Mesenteric fat pad (tissue), 1 donor: Measurements from ENCODE around the gene RNF217. TPM values are rescaled to one million over a fixed set of nuclear protein-coding genes. Genes with fewer than 3 reads are reported as not detected.

Experiments used
- DNase-seq: peaks from one replicate; pipeline ENCODE4 v3.0.0-alpha.2; 2020; ENCODE audit warnings: low spot score
- total RNA-seq: library from RNA; stranded (reverse); fragmentation: NEBNext Ultra II Directional; extraction: Animal tissue kit (Norgen Biotek cat#: 25700); gene quantifications from one replicate; pipeline ENCODE4 v1.2.1, GENCODE V29; 2021
- donor health status: DM: yes; HTN: yes; CAD: no.

The RNF217 gene
- total RNA-seq, 1 donor from 2014 or later = 34.1 TPM

GRCh38 chr6:125095580-125096301 is 133.5 kb downstream of the RNF217 start:
- no peak for DNase-seq

GRCh38 chr6:125097186-125097585 is 134.9 kb downstream of the RNF217 start:
- no peak for DNase-seq

- DNase-seq = no peak
These were observed 136.0 kb downstream of the RNF217 start for GRCh38 chr6:125098253-125098652.

DNA sequence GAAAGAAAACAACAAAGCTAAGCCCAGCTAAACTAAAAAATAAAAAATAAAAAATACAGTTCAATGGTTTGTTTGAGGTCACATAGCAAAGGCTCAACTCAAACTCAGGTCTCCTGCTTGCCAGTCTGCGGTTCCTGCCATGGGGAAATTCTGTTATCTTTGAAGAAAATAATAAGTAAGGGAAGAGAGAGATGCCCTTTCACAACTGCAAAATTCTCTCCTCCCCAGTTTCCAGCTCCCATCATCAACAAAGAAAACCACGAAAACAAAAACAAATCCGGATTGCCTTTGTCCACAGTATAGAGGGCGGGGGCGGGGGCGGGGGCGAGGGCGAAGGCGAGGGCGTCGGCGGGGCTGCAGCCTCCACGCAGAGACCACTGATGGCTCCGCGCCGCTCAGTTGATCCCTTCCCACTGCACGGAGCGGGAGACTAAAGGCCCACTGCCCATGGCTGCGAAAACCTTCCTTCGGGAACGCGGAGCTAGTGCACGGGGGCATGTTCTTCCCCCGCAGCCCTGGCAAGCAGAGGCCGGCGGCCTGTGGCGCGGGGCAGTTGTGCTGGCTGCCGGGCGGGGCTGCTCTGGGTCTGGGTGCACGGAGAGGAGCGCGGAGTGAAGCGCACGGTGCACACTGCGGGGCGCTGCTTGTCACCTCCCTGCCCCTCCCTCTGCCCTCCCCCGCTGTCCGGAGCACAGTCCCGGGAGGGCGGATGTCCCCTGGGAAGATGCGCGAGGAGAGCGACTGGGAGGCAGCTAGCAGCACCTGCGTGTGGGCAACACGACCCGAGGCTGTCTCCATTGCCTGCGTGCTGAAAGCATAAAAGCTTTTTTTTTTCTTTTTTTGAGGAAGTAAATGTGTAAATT is 137.2 kb downstream of the RNF217 start:
- DNase-seq = no peak

DNA sequence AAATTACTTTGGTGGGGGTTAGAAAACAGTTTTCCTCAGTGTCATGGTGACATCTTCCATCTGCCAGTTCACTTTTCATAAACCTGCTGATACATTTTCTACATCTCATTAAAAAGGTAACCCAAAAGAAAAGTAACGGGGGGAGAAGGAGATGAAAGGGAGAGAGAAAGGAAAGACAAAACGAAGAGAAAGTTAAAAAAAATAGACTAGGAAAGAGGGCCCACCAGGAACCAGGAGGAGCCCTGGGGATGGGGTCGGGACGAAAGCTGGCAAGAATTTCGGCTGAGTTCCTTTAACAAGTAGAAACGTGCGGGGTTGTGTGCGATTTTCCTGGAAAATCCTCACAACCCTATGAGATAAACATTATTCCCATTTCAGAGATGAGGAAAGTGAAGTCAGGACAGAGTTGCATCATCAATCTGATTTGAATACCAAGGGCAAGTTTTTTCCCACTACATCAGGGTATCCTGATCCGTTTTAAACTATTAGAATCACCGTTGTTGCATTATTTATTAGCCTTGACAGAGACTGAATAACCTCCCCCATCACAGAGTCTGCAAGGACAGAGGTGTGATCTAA is 137.9 kb downstream of the RNF217 start:
- no peak for DNase-seq

DNA sequence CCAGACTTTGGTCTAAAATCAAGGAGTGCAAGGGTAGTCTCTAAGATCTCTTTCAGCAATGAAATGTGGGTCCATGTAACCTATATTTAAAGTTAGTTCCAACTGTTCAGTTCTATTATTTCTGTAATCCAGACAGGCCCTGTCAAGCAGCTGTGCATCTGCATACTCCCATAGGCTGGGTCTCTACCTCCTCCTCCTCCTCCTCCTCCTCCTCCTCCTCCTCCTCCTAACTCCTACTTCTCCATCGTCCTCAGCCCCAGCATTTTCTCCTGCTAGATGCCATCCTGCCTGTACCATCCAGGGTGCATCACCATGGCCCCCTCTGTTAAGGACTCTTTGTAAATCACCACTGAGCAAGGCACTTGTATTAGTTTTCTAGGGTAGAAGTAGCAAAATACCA is 138.9 kb downstream of the RNF217 start:
- no peak for DNase-seq

GRCh38 chr6:125101631-125102030 is 139.4 kb downstream of the RNF217 start:
- no peak for DNase-seq

GRCh38 chr6:125102411-125102810 is 140.2 kb downstream of the RNF217 start:
- DNase-seq = no peak

GRCh38 chr6:125102891-125103290 is 140.7 kb downstream of the RNF217 start:
- no peak for DNase-seq

GRCh38 chr6:125104425-125104824 is 142.2 kb downstream of the RNF217 start:
- DNase-seq = no peak

- DNase-seq = no peak
These were observed 144.8 kb downstream of the RNF217 start for GRCh38 chr6:125107048-125107447.

DNA sequence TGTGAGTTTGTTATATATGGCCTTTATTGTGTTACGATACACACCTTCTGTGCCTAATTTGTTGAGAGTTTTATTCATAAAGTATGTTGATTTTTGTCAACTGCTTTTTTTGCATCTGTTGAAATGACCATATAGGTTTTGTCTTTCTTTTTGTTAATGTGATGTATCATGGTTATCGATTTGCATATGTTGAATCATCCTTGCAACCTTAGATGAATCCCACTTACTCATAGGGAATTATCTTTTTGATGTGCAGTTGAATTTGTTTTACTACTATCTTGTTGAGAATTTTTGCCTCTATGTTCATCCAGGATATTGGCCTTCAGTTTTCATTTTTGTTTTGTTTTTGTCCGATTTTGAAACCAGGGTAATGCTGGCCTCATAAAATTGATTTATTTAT is 145.7 kb downstream of the RNF217 start:
- no peak for DNase-seq

DNA sequence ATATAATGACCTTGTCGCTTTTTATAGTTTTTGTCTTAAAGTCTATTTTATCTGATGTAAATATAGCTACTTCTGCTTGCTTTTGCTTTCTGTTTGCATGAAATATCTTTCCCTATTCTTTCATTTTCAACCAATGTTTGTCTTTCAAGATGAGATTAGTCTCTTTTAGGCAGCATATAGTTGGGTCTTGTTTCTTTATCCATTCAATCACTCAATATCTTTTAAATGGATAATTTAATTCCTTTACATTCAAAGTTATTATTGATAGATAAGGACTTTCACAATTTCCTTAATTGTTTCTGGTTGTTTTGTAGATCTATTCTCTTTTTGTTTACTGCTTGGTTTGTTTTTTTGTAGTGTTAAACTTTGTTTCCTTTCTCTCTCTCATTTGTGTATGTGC is 147.8 kb downstream of the RNF217 start:
- DNase-seq = no peak

DNA sequence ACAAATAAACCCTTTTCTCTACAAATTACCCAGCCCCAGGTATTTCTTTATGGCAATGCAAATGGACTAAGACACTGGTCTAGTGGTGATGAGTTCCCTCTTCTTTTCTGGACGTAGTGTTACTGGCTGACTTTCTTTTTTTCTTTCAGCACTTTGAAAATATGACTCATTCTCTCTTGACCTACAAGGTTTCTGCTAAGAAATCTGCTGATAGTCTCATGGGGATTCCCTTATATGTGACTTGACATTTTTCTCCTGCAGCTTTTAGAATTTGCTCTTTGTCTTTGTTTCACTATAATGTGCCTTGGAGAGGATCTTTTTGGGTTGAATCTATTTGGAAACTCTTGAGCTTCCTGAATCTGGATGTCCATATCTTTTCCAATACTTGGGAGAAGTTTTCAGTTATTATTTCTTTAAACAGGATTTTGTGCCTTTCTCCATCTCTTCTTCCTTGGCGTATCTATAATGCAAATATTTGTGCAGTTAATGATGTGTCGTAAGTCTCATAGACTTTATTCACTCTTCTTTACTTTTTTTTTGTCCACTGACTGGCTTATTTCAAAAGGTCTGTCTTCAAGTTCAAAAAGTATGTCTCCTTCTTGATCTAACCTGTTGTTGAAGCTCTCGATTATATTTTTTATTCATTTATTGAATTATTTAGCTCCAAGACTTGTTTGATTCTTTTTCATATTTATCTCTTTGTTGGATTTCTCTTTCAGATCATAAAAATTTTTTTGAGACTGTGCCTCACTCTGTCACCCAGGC is 149.2 kb downstream of the RNF217 start:
- DNase-seq = no peak

DNA sequence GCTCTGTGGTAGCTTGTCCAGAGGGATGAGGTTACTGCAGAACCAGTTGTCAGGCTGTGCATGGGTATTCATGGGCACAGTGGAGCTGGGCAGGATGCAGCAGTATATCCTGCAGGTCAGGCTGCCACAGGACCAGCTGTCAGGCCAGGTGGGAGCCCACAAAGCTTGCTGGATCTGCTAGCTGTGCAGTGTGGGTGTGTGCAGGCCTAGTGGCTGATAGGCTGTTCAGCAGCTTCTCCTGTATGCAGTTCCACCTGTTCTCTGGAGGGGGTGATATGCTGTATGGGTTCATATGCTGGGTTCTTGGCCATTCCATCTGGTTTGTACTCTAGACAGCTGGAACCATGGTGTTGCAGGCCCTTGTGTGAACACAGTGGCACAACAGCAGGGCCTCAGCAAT is 150.7 kb downstream of the RNF217 start:
- DNase-seq = no peak

DNA sequence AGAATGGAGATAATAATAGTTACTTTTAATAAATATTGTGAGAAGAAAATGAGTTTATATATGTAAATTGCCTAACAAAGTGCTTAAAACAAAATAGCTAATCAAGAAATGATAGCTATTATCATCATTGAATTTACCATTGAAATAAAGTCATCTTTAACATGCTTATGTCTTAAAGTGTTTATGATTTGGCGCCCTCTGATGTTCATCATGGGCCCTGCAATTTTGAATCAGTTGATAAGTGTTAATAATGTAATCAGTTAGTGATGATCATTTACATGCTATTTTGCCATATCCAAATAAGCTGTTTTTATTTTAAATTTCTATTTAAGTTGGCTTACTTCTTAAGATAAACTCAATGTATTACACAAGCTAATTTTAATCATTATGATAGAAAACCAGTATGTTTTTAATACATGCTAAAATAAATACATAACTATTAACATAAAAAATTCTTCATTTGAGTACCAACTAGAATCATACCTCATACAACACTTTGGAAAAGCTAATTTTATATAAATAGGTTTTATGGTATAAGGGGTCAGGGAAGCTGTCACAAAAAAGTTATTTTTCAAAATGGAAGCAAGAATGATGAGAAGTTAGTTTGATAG is 152.1 kb downstream of the RNF217 start:
- no peak for DNase-seq

GRCh38 chr6:125116170-125116569 is 153.9 kb downstream of the RNF217 start:
- DNase-seq = no peak

DNA sequence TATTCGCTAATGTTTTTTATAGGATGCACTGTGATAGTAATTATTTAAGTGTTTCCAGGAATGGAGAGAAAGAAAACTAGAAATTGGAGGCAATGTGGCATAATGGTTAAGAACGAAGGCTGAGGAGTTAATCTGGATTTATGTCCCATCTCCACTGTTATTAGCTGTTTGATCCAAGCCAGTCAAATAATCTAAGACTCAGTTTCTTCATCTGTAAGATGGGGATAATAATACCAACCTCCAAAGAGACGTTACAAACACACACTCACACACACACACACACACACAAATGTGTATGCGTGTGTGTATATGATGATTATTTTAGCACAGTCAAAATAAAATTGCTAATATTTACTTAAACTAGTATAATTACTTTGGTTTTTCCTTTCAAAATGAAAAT is 154.5 kb downstream of the RNF217 start:
- no peak for DNase-seq

DNA sequence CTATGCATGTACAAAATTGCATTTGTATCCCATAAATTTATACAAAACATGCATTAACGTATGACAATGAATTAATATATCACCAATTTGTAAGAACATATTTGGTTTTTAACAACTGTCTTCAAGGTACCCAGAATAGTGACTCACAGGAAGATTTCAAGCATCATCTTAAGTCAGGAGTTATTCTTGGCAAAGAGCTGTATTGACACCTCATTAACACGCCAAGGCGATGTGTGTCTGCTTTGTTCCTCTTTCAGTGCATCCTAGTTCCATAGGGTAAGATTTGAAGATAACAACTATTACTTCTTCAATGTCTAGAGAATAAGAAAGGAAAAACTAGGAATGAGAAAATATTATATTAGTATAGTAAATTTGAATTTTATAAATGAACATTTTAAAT is 155.6 kb downstream of the RNF217 start:
- no peak for DNase-seq

- DNase-seq = no peak
These were observed 157.9 kb downstream of the RNF217 start for GRCh38 chr6:125120054-125120590.

DNA sequence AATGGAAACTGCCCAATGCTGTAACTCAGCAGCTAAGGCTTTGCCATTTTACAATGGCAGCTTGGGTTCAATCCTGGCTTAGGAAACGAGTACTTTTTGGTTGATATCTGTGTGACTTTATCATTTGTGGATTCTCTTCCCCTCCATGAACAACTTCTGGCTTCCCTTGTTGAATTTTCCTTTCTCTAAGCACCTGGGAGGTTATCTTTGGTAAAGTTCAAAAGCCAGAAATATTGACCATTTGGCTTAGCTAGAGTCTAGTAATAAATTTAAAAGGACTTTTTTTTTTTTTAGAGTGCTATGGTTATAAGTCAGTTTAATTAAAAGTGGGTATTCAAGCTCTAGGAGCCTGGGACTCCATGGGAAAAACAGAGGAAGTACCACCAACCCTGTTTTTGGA is 159.7 kb downstream of the RNF217 start:
- DNase-seq = no peak
